Measurements from ENCODE around the gene CSHL1. TPM values are rescaled to one million over a fixed set of nuclear protein-coding genes. Genes with fewer than 3 reads are reported as not detected.
"Not testable (repeated sequence)": the region's sequence is repeated elsewhere in the genome, so short reads cannot be mapped to it uniquely, and the experiment has no call there.

CSHL1 gene
- total and polyA plus RNA-seq, 9 of the 15 experiments (the other 6 are each of a cell fraction or from before 2014, with no cell fraction given), result not detected

- H3K9ac ChIP-seq (ENCODE audit: insufficient read depth in 1 of 2, low read depth in 2 of 2, low read length in 2 of 2); POLR2A ChIA-PET; in situ Hi-C loops (cut with MboI); BruUV-seq (replicated peaks); H3K27ac ChIP-seq (ENCODE audit: extremely low read depth, low read depth, low read length); FAIRE-seq; H3K4me3 ChIP-seq; ATAC-seq; H3K79me2 ChIP-seq (ENCODE audit: control insufficient read depth, insufficient read depth, low read length); DNase-seq (ENCODE audit: extremely low read depth in 1 of 4, low spot score in 3 of 4); H3K36me3 ChIP-seq (ENCODE audit: control insufficient read depth, insufficient read depth, low read length); H2AFZ ChIP-seq (ENCODE audit: low read depth, low read length); H3K4me1 ChIP-seq (replicated peaks in 1 of 2; ENCODE audit: control insufficient read depth in 2 of 2, insufficient read depth in 2 of 2, low read length in 2 of 2); H4K20me1 ChIP-seq (replicated peaks; ENCODE audit: control insufficient read depth, insufficient read depth, low read length); CTCF ChIA-PET (ENCODE audit: low intra/inter-chr PET ratio); intact Hi-C loops (cut with micrococcal nuclease); H3K9me1 ChIP-seq (ENCODE audit: control insufficient read depth, insufficient read depth, low read length); H3K4me2 ChIP-seq (ENCODE audit: insufficient read depth, low read length); H3K9me3 ChIP-seq (replicated peaks; ENCODE audit: control insufficient read depth, insufficient read depth, low read depth, low read length): not testable (repeated sequence)
- WGBS (ENCODE audit: insufficient coverage, low coverage, missing lambda C conversion rate), result 12% methylated on average over 6 of the region's 6 CpGs
- peaks cover 2 to 23% of the 10 kb centered on the region in 2 experiments; a peak in 3 of 5 replicates for H3K27me3 ChIP-seq (ENCODE audit: control insufficient read depth in 2 of 2, insufficient read depth in 2 of 2, low read length in 2 of 2)
- TF ChIP-seq KDM1A (IDR thresholded peaks at IDR 0.05) (peak in 1 of 2 experiments; percentile 48; a peak in 1 of 4 replicates), BCOR (IDR thresholded peaks at IDR 0.05) (peak; percentile 65; the same call in 1 of the 2 replicates), ESRRA (IDR thresholded peaks at IDR 0.05; ENCODE audit: borderline replicate concordance, low read depth) (peak; percentile 83), RBM25 (IDR thresholded peaks at IDR 0.05; ENCODE audit: low read depth, low read length, severe bottlenecking) (peak; percentile 77), ADNP (tag; IDR thresholded peaks at IDR 0.05) (peak; percentile 61)
Measured at GRCh38 chr17:63874693-63875092, 36.4 kb downstream of the CSHL1 start.

GRCh38 chr17:63874061-63874626 lies 36.9 kb downstream of the CSHL1 start:
- H3K27ac ChIP-seq (ENCODE audit: extremely low read depth, low read depth, low read length); H3K9me3 ChIP-seq (replicated peaks; ENCODE audit: control insufficient read depth, insufficient read depth, low read depth, low read length); in situ Hi-C loops (cut with MboI); H3K36me3 ChIP-seq (ENCODE audit: control insufficient read depth, insufficient read depth, low read length); POLR2A ChIA-PET; H3K79me2 ChIP-seq (ENCODE audit: control insufficient read depth, insufficient read depth, low read length); H3K4me2 ChIP-seq (ENCODE audit: insufficient read depth, low read length); H3K9me1 ChIP-seq (ENCODE audit: control insufficient read depth, insufficient read depth, low read length); FAIRE-seq; H3K4me1 ChIP-seq (replicated peaks in 1 of 2; ENCODE audit: control insufficient read depth in 2 of 2, insufficient read depth in 2 of 2, low read length in 2 of 2); H4K20me1 ChIP-seq (replicated peaks; ENCODE audit: control insufficient read depth, insufficient read depth, low read length); H2AFZ ChIP-seq (ENCODE audit: low read depth, low read length); H3K4me3 ChIP-seq; intact Hi-C loops (cut with micrococcal nuclease); CTCF ChIA-PET (ENCODE audit: low intra/inter-chr PET ratio); DNase-seq (ENCODE audit: extremely low read depth in 1 of 4, low spot score in 3 of 4); BruUV-seq (replicated peaks); H3K9ac ChIP-seq (ENCODE audit: insufficient read depth in 1 of 2, low read depth in 2 of 2, low read length in 2 of 2): not testable (repeated sequence)
- 34% methylated on average over 6 of the region's 8 CpGs for WGBS (ENCODE audit: insufficient coverage, low coverage, missing lambda C conversion rate)
- H3K27me3 ChIP-seq (ENCODE audit: control insufficient read depth in 2 of 2, insufficient read depth in 2 of 2, low read length in 2 of 2), result peaks cover 2 to 20% of the 10 kb centered on the region in 2 experiments; a peak in 2 of 5 replicates
- ATAC-seq, result peak; percentile 79

- FAIRE-seq; H3K9me3 ChIP-seq (replicated peaks; ENCODE audit: control insufficient read depth, insufficient read depth, low read depth, low read length); H3K4me3 ChIP-seq; H2AFZ ChIP-seq (ENCODE audit: low read depth, low read length); ATAC-seq; H3K9ac ChIP-seq (ENCODE audit: insufficient read depth in 1 of 2, low read depth in 2 of 2, low read length in 2 of 2); in situ Hi-C loops (cut with MboI); intact Hi-C loops (cut with micrococcal nuclease); BruUV-seq (replicated peaks); H3K4me2 ChIP-seq (ENCODE audit: insufficient read depth, low read length); POLR2A ChIA-PET; CTCF ChIA-PET (ENCODE audit: low intra/inter-chr PET ratio); H3K4me1 ChIP-seq (replicated peaks in 1 of 2; ENCODE audit: control insufficient read depth in 2 of 2, insufficient read depth in 2 of 2, low read length in 2 of 2); H3K36me3 ChIP-seq (ENCODE audit: control insufficient read depth, insufficient read depth, low read length); H4K20me1 ChIP-seq (replicated peaks; ENCODE audit: control insufficient read depth, insufficient read depth, low read length); H3K79me2 ChIP-seq (ENCODE audit: control insufficient read depth, insufficient read depth, low read length); H3K9me1 ChIP-seq (ENCODE audit: control insufficient read depth, insufficient read depth, low read length); H3K27ac ChIP-seq (ENCODE audit: extremely low read depth, low read depth, low read length); DNase-seq (ENCODE audit: extremely low read depth in 1 of 4, low spot score in 3 of 4): not testable (repeated sequence)
- WGBS (ENCODE audit: insufficient coverage, low coverage, missing lambda C conversion rate), result 35% methylated on average over 3 of the region's 7 CpGs
- peaks cover 2 to 19% of the 10 kb centered on the region in 2 experiments; a peak in 2 of 5 replicates for H3K27me3 ChIP-seq (ENCODE audit: control insufficient read depth in 2 of 2, insufficient read depth in 2 of 2, low read length in 2 of 2)
Measured at GRCh38 chr17:63873577-63873976, 37.5 kb downstream of the CSHL1 start, which contains the start of gene CSH2. Gene CSH2 (minus strand): TSS chr17:63873677. CDS start chr17:63873614, 63 bp downstream.

Data from K562 (cell line).